ENCODE data around the gene CYSLTR1. TPM values are rescaled to one million over a fixed set of nuclear protein-coding genes. Genes with fewer than 3 reads are reported as not detected.

Gene CYSLTR1, protein sequence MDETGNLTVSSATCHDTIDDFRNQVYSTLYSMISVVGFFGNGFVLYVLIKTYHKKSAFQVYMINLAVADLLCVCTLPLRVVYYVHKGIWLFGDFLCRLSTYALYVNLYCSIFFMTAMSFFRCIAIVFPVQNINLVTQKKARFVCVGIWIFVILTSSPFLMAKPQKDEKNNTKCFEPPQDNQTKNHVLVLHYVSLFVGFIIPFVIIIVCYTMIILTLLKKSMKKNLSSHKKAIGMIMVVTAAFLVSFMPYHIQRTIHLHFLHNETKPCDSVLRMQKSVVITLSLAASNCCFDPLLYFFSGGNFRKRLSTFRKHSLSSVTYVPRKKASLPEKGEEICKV
- 10 to 100 TPM; 39.5 to 58.7 (median 50.2) TPM for polyA plus RNA-seq (ENCODE audit: low read depth in 6 of 6)

DNA sequence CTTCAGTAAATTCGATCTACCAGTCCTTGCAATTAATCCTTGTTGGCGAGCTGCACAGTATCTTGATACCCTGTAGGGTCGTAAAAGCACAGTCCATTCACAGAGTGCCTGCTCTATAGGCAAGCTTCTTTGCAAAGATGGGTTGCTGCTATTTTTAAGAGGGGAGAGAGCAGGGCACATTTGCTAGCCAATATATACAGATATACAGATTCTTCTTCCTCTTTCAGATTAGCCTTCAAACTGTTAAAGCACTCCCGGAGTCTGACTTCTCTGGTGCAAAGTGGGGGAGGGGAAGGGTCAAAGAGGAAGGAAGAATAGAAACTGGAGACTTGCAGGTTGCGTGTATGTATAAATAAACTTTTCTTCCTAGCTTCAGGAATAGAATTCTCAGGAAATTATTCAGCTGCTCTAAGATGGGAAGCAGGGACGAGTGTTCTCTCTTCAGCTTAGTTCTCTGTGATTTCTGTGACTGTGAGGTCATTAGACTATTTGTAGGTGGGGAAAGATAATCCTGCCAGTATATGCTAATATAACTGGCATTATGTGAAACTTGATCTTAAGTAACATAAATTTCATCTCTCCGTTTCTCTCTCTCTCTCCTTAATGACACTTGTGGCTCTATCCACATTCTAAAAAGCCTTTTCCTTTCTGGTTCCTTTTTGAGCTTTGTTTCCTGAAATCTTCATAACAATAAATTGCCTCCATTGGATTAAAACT lies at the start of gene CYSLTR1:
Gene CYSLTR1, minus strand, starts transcription at position 242 of the 717 bp plus-strand sequence. CDS start 53,865 bp downstream, outside the sequence.
- H3K9me3 Mint-ChIP-seq: no peaks in the 10 kb centered on the region
- H3K27ac Mint-ChIP-seq: peak within 1 kb of the TSS; percentile 47 to 96 (median 86)
- H3K4me3 Mint-ChIP-seq: peak within 1 kb of the TSS; percentile 62 to 92 (median 88)
- no peaks in the 10 kb centered on the region for H3K27me3 Mint-ChIP-seq
- no peaks in the 10 kb centered on the region for H3K36me3 Mint-ChIP-seq
- peak; percentile 42 for DNase-seq
- peaks cover 43 to 61% (median 53%) of the 10 kb centered on the region in 3 donors for H3K4me1 Mint-ChIP-seq
- peak; percentile 64 for ATAC-seq (ENCODE audit: low read depth in 2 of 2)

DNA sequence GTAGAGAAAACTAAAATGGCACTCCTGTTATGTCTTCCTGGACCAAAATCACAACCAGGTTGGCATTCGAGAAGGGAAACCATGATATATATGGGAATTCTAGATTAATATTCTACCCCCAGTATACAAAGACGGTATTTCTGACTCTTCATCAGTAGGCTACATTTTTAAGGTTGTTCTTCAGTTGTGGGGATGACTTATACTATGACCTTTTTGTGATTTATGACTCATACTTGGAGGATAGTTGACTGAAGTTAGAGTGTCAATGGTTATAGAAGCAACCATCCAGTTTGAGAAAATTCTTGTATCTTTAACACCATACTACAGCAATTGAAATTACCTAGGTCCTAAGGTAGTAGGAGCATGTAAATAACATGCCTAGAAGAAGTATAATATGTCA lies 49.8 kb upstream of the CYSLTR1 start:
- H3K27ac Mint-ChIP-seq: no peak overlapping the region
- H3K36me3 Mint-ChIP-seq: no peaks in the 10 kb centered on the region
- DNase-seq (no peak), ATAC-seq (ENCODE audit: low read depth in 2 of 2) (no peak)
- H3K4me1 Mint-ChIP-seq: peaks cover 0 to 6% (median 0%) of the 10 kb centered on the region in 3 donors
- no peaks in the 10 kb centered on the region for H3K27me3 Mint-ChIP-seq
- H3K4me3 Mint-ChIP-seq: no peak overlapping the region
- H3K9me3 Mint-ChIP-seq: peaks cover 0 to 25% (median 8%) of the 10 kb centered on the region in 7 donors

- H3K4me1 Mint-ChIP-seq: peaks cover 0 to 6% (median 0%) of the 10 kb centered on the region in 3 donors
- peaks cover 0 to 32% (median 9%) of the 10 kb centered on the region in 7 donors for H3K9me3 Mint-ChIP-seq
- no peaks in the 10 kb centered on the region for H3K36me3 Mint-ChIP-seq
- no peak for ATAC-seq (ENCODE audit: low read depth in 2 of 2)
- H3K4me3 Mint-ChIP-seq: no peak overlapping the region
- no peak for DNase-seq
- H3K27me3 Mint-ChIP-seq: no peaks in the 10 kb centered on the region
- H3K27ac Mint-ChIP-seq: no peak overlapping the region
Measured at GRCh38 chrX:78375894-78376293, 48.5 kb upstream of the CYSLTR1 start.

DNA sequence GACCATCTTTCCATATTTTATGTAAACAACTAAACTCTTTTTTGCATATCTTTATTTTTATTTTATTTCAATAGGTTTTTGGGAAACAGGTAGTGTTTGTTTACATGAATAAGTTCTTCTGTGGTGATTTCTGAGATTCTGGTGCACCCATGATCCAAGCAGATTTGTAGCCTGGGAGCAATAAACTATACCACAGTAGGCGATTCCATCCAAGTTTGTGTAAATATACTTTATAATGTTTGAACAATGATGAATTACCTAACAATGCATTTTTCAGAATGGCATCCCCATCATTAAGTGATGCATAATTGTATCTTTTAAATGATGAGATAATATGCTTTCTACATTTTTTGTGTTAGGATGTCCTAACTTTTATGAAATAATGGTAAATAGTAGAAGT lies 39.2 kb upstream of the CYSLTR1 start:
- Mint-ChIP-seq H3K4me1 (no peaks in the 10 kb centered on the region), H3K27me3 (no peaks in the 10 kb centered on the region), H3K27ac (no peak overlapping the region), H3K9me3 (peaks cover 0 to 39% (median 14%) of the 10 kb centered on the region in 7 donors), H3K36me3 (no peaks in the 10 kb centered on the region), H3K4me3 (no peak overlapping the region)
- DNase-seq (no peak), ATAC-seq (ENCODE audit: low read depth in 2 of 2) (no peak)

DNA sequence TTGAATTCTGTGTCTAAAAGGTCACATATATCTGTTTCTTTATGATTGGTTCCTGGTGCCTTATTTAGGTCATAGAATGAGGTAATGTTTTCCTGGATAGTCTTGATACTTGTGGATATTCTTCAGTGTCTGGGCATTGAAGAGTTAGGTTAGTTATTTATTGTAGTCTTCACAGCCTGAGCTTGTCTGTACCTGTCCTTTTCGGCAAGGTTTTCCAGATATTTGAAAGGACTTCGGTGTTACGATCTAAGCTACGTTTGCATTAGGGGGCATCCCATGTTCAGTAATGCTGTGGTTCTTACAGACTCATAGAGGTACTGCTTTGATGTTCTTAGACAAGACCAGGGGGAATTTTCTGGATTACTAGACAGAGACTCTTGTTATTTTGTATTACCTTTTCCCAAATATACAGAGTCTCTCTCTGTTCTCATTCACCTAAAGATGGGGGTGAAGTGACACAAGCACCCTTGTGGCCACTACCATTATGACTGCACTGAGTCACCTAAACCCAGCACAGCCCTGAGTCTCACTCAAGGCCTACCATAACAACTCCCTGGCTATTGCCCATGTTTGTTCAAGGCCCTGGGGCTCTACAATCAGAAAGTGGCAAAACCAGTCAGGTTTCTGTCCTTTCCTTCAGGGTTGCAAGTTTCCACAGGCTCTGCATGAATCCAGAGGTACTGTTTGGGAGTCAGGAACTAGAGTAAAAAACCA lies 30.1 kb upstream of the CYSLTR1 start:
- ATAC-seq (ENCODE audit: low read depth in 2 of 2): no peak
- Mint-ChIP-seq H3K36me3 (peaks cover 0 to under 1% of the 10 kb centered on the region in 2 donors), H3K27ac (no peak overlapping the region), H3K4me1 (peaks cover 6 to 12% (median 11%) of the 10 kb centered on the region in 3 donors), H3K27me3 (no peaks in the 10 kb centered on the region), H3K9me3 (peaks cover 0 to 12% (median 5%) of the 10 kb centered on the region in 7 donors), H3K4me3 (no peak overlapping the region)
- DNase-seq: no peak

- H3K4me1 Mint-ChIP-seq: peaks cover 30 to 62% (median 42%) of the 10 kb centered on the region in 3 donors
Measured at GRCh38 chrX:78333521-78333920, 6.1 kb upstream of the CYSLTR1 start.

GRCh38 chrX:78331708-78332107 lies 4.3 kb upstream of the CYSLTR1 start:
- Mint-ChIP-seq H3K27me3 (no peaks in the 10 kb centered on the region), H3K27ac (peak overlapping the region; percentile 59 to 97 (median 93)), H3K4me1 (peaks cover 41 to 73% (median 56%) of the 10 kb centered on the region in 3 donors), H3K36me3 (no peaks in the 10 kb centered on the region), H3K9me3 (peaks cover 0 to 2% (median 0%) of the 10 kb centered on the region in 7 donors), H3K4me3 (peak overlapping the region in 7 of 8 donors; percentile 4 to 60 (median 50))
- ATAC-seq (ENCODE audit: low read depth in 2 of 2) (no peak), DNase-seq (no peak)

More at GRCh38 chrX:78333521-78333920, 6.1 kb upstream of the CYSLTR1 start:
- ATAC-seq (ENCODE audit: low read depth in 2 of 2) (peak; percentile 69 to 70), DNase-seq (peak; percentile 38)
- H3K9me3 Mint-ChIP-seq: peaks cover 0 to 2% (median 0%) of the 10 kb centered on the region in 7 donors
- no peaks in the 10 kb centered on the region for H3K36me3 Mint-ChIP-seq
- peak overlapping the region in 3 of 8 donors; percentile 18 to 23 (median 21) for H3K4me3 Mint-ChIP-seq
- H3K27ac Mint-ChIP-seq: peak overlapping the region; percentile 21 to 93 (median 81)
- H3K27me3 Mint-ChIP-seq: no peaks in the 10 kb centered on the region

DNA sequence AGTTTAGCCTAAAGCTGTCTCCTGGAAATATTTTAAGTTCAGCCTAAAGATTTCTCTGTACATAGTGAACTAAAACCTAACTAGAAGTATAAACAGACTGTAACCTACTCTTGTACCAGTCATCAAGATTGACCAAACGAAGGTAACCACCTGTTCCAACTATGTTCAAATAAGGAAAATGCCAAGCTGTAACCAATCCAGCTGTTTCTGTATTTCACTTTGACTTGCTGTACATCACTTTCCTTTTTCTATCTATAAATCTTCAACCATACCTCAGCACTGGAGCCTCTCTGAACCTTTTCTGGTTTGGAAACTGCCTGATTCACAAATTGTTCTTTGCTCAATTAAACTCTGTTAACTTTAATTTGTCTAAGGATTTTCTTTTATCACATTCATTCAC lies 3.1 kb upstream of the CYSLTR1 start:
- no peaks in the 10 kb centered on the region for H3K9me3 Mint-ChIP-seq

DNA sequence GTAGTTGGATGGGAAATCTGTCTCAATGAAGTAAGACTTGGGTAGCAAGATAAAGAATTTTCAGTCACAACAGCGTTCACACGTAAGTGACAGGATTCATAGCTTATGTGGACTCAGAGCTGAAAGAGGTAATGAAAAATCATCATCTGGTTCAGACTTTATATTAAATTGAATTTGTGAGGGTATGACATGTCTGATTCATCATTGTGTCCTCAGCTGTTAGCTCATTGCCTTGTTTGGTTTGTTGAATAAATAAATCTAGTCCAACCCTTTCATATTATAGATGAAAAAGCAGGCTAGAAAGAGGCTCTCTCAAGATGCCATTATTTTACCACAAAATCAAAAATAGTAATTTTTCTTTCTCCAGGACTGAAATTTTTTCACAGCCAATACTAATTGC lies 2.7 kb upstream of the CYSLTR1 start:
- no peak for ATAC-seq (ENCODE audit: low read depth in 2 of 2)
- peaks cover 37 to 63% (median 53%) of the 10 kb centered on the region in 3 donors for H3K4me1 Mint-ChIP-seq
- peak overlapping the region in 6 of 8 donors; percentile 62 to 86 (median 78) for H3K4me3 Mint-ChIP-seq
- H3K27me3 Mint-ChIP-seq: no peaks in the 10 kb centered on the region
- DNase-seq: no peak
- H3K36me3 Mint-ChIP-seq: no peaks in the 10 kb centered on the region
- no peaks in the 10 kb centered on the region for H3K9me3 Mint-ChIP-seq
- peak overlapping the region; percentile 27 to 96 (median 87) for H3K27ac Mint-ChIP-seq

More for the DNA sequence above, 3.1 kb upstream of the CYSLTR1 start:
- Mint-ChIP-seq H3K27me3 (no peaks in the 10 kb centered on the region), H3K27ac (peak overlapping the region in 4 of 6 donors; percentile 51 to 96 (median 69)), H3K4me1 (peaks cover 37 to 68% (median 56%) of the 10 kb centered on the region in 3 donors), H3K4me3 (no peak overlapping the region), H3K36me3 (no peaks in the 10 kb centered on the region)
- no peak for ATAC-seq (ENCODE audit: low read depth in 2 of 2)
- DNase-seq: no peak

GRCh38 chrX:78329486-78329885 lies 2.1 kb upstream of the CYSLTR1 start:
- no peaks in the 10 kb centered on the region for H3K27me3 Mint-ChIP-seq
- peak overlapping the region; percentile 27 to 96 (median 87) for H3K27ac Mint-ChIP-seq
- H3K36me3 Mint-ChIP-seq: no peaks in the 10 kb centered on the region
- H3K4me1 Mint-ChIP-seq: peaks cover 37 to 61% (median 47%) of the 10 kb centered on the region in 3 donors
- H3K4me3 Mint-ChIP-seq: peak overlapping the region; percentile 62 to 86 (median 78)
- no peaks in the 10 kb centered on the region for H3K9me3 Mint-ChIP-seq
- ATAC-seq (ENCODE audit: low read depth in 2 of 2) (peak; percentile 55 to 68), DNase-seq (peak; percentile 41)

DNA sequence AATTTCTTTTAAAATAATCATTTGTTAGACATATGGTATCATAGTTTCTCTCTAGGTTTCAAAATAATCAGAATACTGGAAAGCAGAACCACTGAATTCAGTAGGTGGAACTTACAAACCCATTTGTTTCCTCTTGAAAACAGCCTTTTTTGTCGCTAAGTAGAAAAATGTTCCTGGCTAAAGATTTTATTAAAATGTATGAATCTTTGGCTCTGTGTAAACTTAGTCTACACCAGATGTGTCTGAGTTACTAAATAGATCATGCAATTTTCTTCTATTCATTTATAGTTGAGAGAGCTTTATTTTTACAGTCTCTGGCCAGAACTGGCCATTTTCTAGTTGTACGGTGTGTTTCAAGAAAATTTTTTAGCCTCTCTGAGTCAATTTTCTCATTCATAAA lies 1.0 kb downstream of the CYSLTR1 start:
- H3K36me3 Mint-ChIP-seq: peaks cover 0 to 1% of the 10 kb centered on the region in 2 donors
- peak overlapping the region in 4 of 6 donors; percentile 24 to 88 (median 62) for H3K27ac Mint-ChIP-seq
- H3K27me3 Mint-ChIP-seq: no peaks in the 10 kb centered on the region
- peaks cover 43 to 64% (median 53%) of the 10 kb centered on the region in 3 donors for H3K4me1 Mint-ChIP-seq
- no peak for DNase-seq
- no peak for ATAC-seq (ENCODE audit: low read depth in 2 of 2)
- peak overlapping the region; percentile 62 to 92 (median 88) for H3K4me3 Mint-ChIP-seq
- H3K9me3 Mint-ChIP-seq: no peaks in the 10 kb centered on the region

DNA sequence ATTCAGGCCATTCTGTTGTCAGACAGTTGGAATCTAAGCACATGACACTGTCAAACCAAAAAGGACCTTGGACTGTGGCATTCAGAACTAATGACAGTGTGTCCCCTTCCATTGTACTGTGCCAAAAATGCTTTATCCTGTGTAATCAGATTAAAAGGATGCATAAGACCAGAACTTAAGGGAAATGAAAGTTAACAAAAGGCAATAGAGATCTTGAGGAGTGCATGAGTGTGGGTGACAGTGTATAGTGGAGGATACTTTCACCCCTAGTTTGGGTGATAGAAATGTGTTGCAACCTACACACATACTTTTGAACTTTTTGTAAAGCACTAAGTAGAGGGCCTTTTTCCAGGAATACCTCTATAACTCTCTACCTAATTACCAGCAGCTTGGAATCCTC lies 4.5 kb downstream of the CYSLTR1 start:
- Mint-ChIP-seq H3K4me1 (peaks cover 37 to 55% (median 53%) of the 10 kb centered on the region in 3 donors), H3K4me3 (peak overlapping the region in 7 of 8 donors; percentile 4 to 82 (median 70)), H3K27ac (peak overlapping the region in 4 of 6 donors; percentile 28 to 83 (median 63)), H3K9me3 (peaks cover 0 to 6% (median 0%) of the 10 kb centered on the region in 7 donors), H3K36me3 (peaks cover 0 to 8% of the 10 kb centered on the region in 2 donors), H3K27me3 (no peaks in the 10 kb centered on the region)
- ATAC-seq (ENCODE audit: low read depth in 2 of 2) (peak; percentile 24 to 27), DNase-seq (peak; percentile 23)

GRCh38 chrX:78321809-78322208 lies 5.6 kb downstream of the CYSLTR1 start:
- Mint-ChIP-seq H3K27me3 (no peaks in the 10 kb centered on the region), H3K4me1 (peaks cover 33 to 52% (median 47%) of the 10 kb centered on the region in 3 donors), H3K36me3 (peaks cover 0 to 8% of the 10 kb centered on the region in 2 donors), H3K4me3 (peak overlapping the region; percentile 46 to 90 (median 70)), H3K9me3 (peaks cover 0 to 7% (median 0%) of the 10 kb centered on the region in 7 donors), H3K27ac (peak overlapping the region in 4 of 6 donors; percentile 44 to 82 (median 52))
- peak; percentile 74 for DNase-seq
- peak; percentile 96 to 97 for ATAC-seq (ENCODE audit: low read depth in 2 of 2)

Measured in naive B cell (primary cell).